Fibroblast of lung (primary cell): ENCODE data around the gene GDAP2.

Source experiments
- CTCF ChIP-seq, 2 donors: IDR thresholded peaks in 1 of 2; conservative IDR thresholded peaks in 1 of 2; 1 replicate in 1 of 2; 2 replicates in 1 of 2; pipeline ENCODE4 v1.5.1; 2011 to 2012; ENCODE audit warnings: low read length in 2 of 2, control low read depth in 1 of 2, inconsistent platforms in 1 of 2, low read depth in 1 of 2, mild to moderate bottlenecking in 1 of 2
- EZH2 ChIP-seq: IDR thresholded peaks from 2 replicates; pipeline ENCODE4 v1.5.1; 2012; ENCODE audit warnings: low read length, control low read depth, mild to moderate bottlenecking; ENCODE audit errors: missing control alignments

- TF ChIP-seq CTCF (conservative IDR thresholded peaks at IDR 0.05 in 1 of 2, IDR thresholded peaks at IDR 0.05 in 1 of 2; ENCODE audit: low read depth in 1 of 2, low read length in 2 of 2) (no peak), EZH2 (no peak)
These were observed 43.2 kb downstream of the GDAP2 start for GRCh38 chr1:117886101-117886795.
